A549 (cell line): ENCODE measurements around the gene AFAP1. TPM values are rescaled to one million over a fixed set of nuclear protein-coding genes. Genes with fewer than 3 reads are reported as not detected.

ENCODE experiments used
- ATAC-seq, 2 experiments: fragments of 200-7000 bp in 1 of 2; fragments of >200 bp in 1 of 2; cut with Nextera tagmentation in 1 of 2; cut with Tn5 transposase in 1 of 2; 3 replicates each; pipeline versions ENCODE4 v1.8.0 to v1.9.1; 2018 to 2020; ENCODE audit warnings: mild to moderate bottlenecking in 1 of 2, moderate library complexity in 1 of 2
- CTCF ChIA-PET: fragments of 300-600 bp; sonication (Branson Sonifier 250); formaldehyde crosslinking; extraction: SDS; loops from one replicate; lab custom pipeline; 2021; ENCODE audit warnings: antibody characterized with exemption, inconsistent platforms; lab: Yijun Ruan, JAX
- POLR2A ChIA-PET: fragments of 350-600 bp; formaldehyde crosslinking; extraction: SDS; loops from one replicate; lab custom pipeline; 2021; ENCODE audit warnings: antibody characterized with exemption, inconsistent platforms; lab: Yijun Ruan, JAX
- DNase-seq, 2 experiments: peaks; one replicate each; pipeline versions ENCODE4 v3.0.0 to v3.0.0-alpha.2; 2011 to 2016; ENCODE audit warnings: low read depth in 1 of 2, low spot score in 1 of 2
- FAIRE-seq: peaks from 2 replicates; lab custom pipeline; 2011; peaks lifted over from hg19 to GRCh38; lab: Jason Lieb, UNC
- H3K27ac ChIP-seq, 2 experiments: fragments of >200 bp; sonication (Bioruptor Twin); formaldehyde crosslinking; 3 replicates each; pipeline ENCODE4 v1.5.1; 2016 to 2017
- H3K4me1 ChIP-seq: fragments of >200 bp; sonication (Bioruptor Twin); formaldehyde crosslinking; 3 replicates; pipeline ENCODE4 v1.6.1; 2016
- H3K4me2 ChIP-seq: fragments of >200 bp; sonication (Bioruptor Twin); formaldehyde crosslinking; 3 replicates; pipeline ENCODE4 v1.6.1; 2016
- H3K4me3 ChIP-seq: fragments of >200 bp; sonication (Bioruptor Twin); formaldehyde crosslinking; 3 replicates; pipeline ENCODE4 v1.5.1; 2016
- H3K9me3 ChIP-seq: fragments of >200 bp; sonication (Bioruptor Twin); formaldehyde crosslinking; 3 replicates; pipeline ENCODE4 v1.6.1; 2016
- ATOH8 ChIP-seq: fragments of 250-450 bp; sonication (Bioruptor Pico); IDR thresholded peaks from 2 replicates; pipeline ENCODE4 v1.5.0; 2020; ENCODE audit warnings: low read depth, mild to moderate bottlenecking, moderate library complexity
- CBX2 ChIP-seq: fragments of 200-600 bp; sonication (generic); IDR thresholded peaks from 2 replicates; pipeline ENCODE4 v1.6.1; 2016; ENCODE audit warnings: low read depth, mild to moderate bottlenecking, borderline replicate concordance
- CEBPB ChIP-seq, 2 experiments: fragments of >200 bp in 1 of 2; sonication (Bioruptor Twin) in 1 of 2; formaldehyde crosslinking in 1 of 2; IDR thresholded peaks; 2 replicates each; pipeline ENCODE4 v1.6.1; 2012 to 2016
- CHD2 ChIP-seq: fragments of 150-350 bp; IDR thresholded peaks from 2 replicates; pipeline ENCODE4 v1.6.1; 2014; ENCODE audit warnings: low read length; ENCODE audit not compliant: partially characterized antibody
- CHD4 ChIP-seq: fragments of 200-600 bp; sonication (generic); IDR thresholded peaks from 2 replicates; pipeline ENCODE4 v1.6.1; 2016; ENCODE audit warnings: antibody characterized with exemption, mild to moderate bottlenecking, borderline replicate concordance
- CTCF ChIP-seq: fragments of >200 bp; sonication (Bioruptor Twin); formaldehyde crosslinking; IDR thresholded peaks from 3 replicates; pipeline ENCODE4 v1.5.1; 2016
- E2F6 ChIP-seq: IDR thresholded peaks from 2 replicates; pipeline ENCODE4 v1.6.1; 2012; ENCODE audit warnings: low read depth, borderline replicate concordance
- EHF ChIP-seq: fragments of 250-450 bp; sonication (Bioruptor Pico); IDR thresholded peaks from 2 replicates; pipeline ENCODE4 v1.5.0; 2020; ENCODE audit warnings: mild to moderate bottlenecking
- ELK1 ChIP-seq: fragments of 150-350 bp; IDR thresholded peaks from 2 replicates; pipeline ENCODE4 v1.6.1; 2014; ENCODE audit warnings: low read depth, mild to moderate bottlenecking, low read length
- FOSL2 ChIP-seq, 2 experiments: fragments of 450-650 bp in 1 of 2; fragments of >200 bp in 1 of 2; sonication (Bioruptor Twin) in 1 of 2; formaldehyde crosslinking; IDR thresholded peaks; 2 replicates each; pipeline versions ENCODE4 v1.5.0 to v1.6.1; 2016 to 2020; ENCODE audit warnings: mild to moderate bottlenecking in 1 of 2, moderate library complexity in 1 of 2
- HDAC2 ChIP-seq: fragments of 200-600 bp; sonication (generic); IDR thresholded peaks from 2 replicates; pipeline ENCODE4 v1.6.1; 2016
- HMGXB4 ChIP-seq: fragments of 250-450 bp; sonication (Bioruptor Pico); IDR thresholded peaks from 2 replicates; pipeline ENCODE4 v1.5.0; 2021; ENCODE audit warnings: mild to moderate bottlenecking, moderate library complexity, borderline replicate concordance
- HOXA7 ChIP-seq: fragments of 250-450 bp; sonication (Bioruptor Pico); IDR thresholded peaks from 2 replicates; pipeline ENCODE4 v1.5.0; 2020; ENCODE audit warnings: mild to moderate bottlenecking, moderate library complexity
- HOXB13 ChIP-seq: fragments of 250-450 bp; sonication (Bioruptor Pico); IDR thresholded peaks from 2 replicates; pipeline ENCODE4 v1.5.0; 2020; ENCODE audit warnings: low read depth, mild to moderate bottlenecking, moderate library complexity
- HOXB5 ChIP-seq: fragments of 250-450 bp; sonication (Bioruptor Pico); IDR thresholded peaks from 2 replicates; pipeline ENCODE4 v1.5.0; 2020; ENCODE audit warnings: mild to moderate bottlenecking, moderate library complexity
- MAX ChIP-seq: IDR thresholded peaks from 2 replicates; pipeline ENCODE4 v1.6.1; 2012
- MAZ ChIP-seq: fragments of 150-350 bp; IDR thresholded peaks from 2 replicates; pipeline ENCODE4 v1.6.1; 2014; ENCODE audit warnings: antibody characterized with exemption, low read depth, low read length, borderline replicate concordance
- NPAS2 ChIP-seq: fragments of 250-450 bp; sonication (Bioruptor Pico); IDR thresholded peaks from 2 replicates; pipeline ENCODE4 v1.8.0; 2022; ENCODE audit warnings: mild to moderate bottlenecking, moderate library complexity, borderline replicate concordance
- NR3C1 ChIP-seq: fragments of >200 bp; sonication (Bioruptor Twin); formaldehyde crosslinking; IDR thresholded peaks from 3 replicates; pipeline ENCODE4 v1.6.1; 2017
- USF2 ChIP-seq: fragments of 450-650 bp; IDR thresholded peaks from 2 replicates; pipeline ENCODE4 v1.6.1; 2014; ENCODE audit warnings: antibody characterized with exemption
- ZNF302 ChIP-seq: fragments of 250-450 bp; sonication (Bioruptor Pico); IDR thresholded peaks from 2 replicates; pipeline ENCODE4 v1.9.0; 2021; ENCODE audit warnings: inconsistent platforms, mild to moderate bottlenecking, moderate library complexity
- WGBS: methylation state at CpG from one replicate; pipeline ENCODE4 v1.1.6; 2017; ENCODE audit errors: missing lambda C conversion rate; 5-methylcytosine and 5-hydroxymethylcytosine counted together
- polyA plus RNA-seq, 4 experiments: library from polyadenylated mRNA; depleted of rRNA in 3 of 4; stranded (reverse); fragments of >200 nt; fragmentation: RNase III in 1 of 4; extraction: RNeasy Plus Mini Kit Qiagen cat#74134 plus additional on column Dnase treatment in 1 of 4; gene quantifications; 2 replicates in 3 of 4; 3 replicates in 1 of 4; pipeline ENCODE4 v1.2.3, GENCODE V29; 2011 to 2017

Gene AFAP1
- polyA plus RNA-seq, 2 of the 4 experiments (the other 2 are of a cell fraction): 25.4 to 29.6 TPM

- ATAC-seq: no peak
- Histone ChIP-seq H3K4me2 (no peak overlapping the region), H3K27ac (peak overlapping the region in 1 of 2 experiments; percentile 88; a peak in 2 of 6 replicates), H3K4me3 (no peak overlapping the region)
- CTCF ChIA-PET: interaction anchor here (0.8 to 2.2 kb wide), 3 partner anchors 9 to 235 kb away, joined by 3 to 9 read pairs (median 3); no protein-coding TSS in a partner anchor
- TF ChIP-seq E2F6 (no peak), ATOH8 (CRISPR knock-in tag) (no peak), USF2 (peak; percentile 58)
- TF ChIP-seq, all 56 proteins: peak for 1
- Histone ChIP-seq H3K9me3 (no peaks in the 10 kb centered on the region), H3K4me1 (peaks cover 25% of the 10 kb centered on the region)
- FAIRE-seq (no peak), DNase-seq (no peak)
- 92% methylated on average over 6 of the region's 6 CpGs for WGBS
- POLR2A ChIA-PET: no interaction called here
These were observed 187.0 kb downstream of the AFAP1 start for GRCh38 chr4:7752649-7753048.

GRCh38 chr4:7750972-7751371 is 188.7 kb downstream of the AFAP1 start:
- Histone ChIP-seq H3K4me1 (peaks cover 25% of the 10 kb centered on the region), H3K4me2 (peak overlapping the region; percentile 65), H3K9me3 (no peaks in the 10 kb centered on the region), H3K27ac (peak overlapping the region; percentile 75 to 88; a peak in 5 of 6 replicates), H3K4me3 (no peak overlapping the region)
- ChIA-PET CTCF (interaction anchor here (1.0 to 1.2 kb wide), 2 partner anchors 11 to 237 kb away, joined by 3 read pairs; no protein-coding TSS in a partner anchor), POLR2A (no interaction called here)
- no peak for FAIRE-seq
- ATAC-seq: no peak
- TF ChIP-seq ZNF302 (CRISPR knock-in tag) (no peak), CHD4 (no peak), HDAC2 (no peak)
- no peak for DNase-seq

GRCh38 chr4:7750523-7750922 is 189.1 kb downstream of the AFAP1 start:
- H3K4me1 ChIP-seq: peaks cover 25% of the 10 kb centered on the region
- FAIRE-seq: no peak

GRCh38 chr4:7747566-7747965 is 192.1 kb downstream of the AFAP1 start:
- TF ChIP-seq HOXB5 (CRISPR knock-in tag) (no peak), NR3C1 (no peak), CHD2 (no peak), NPAS2 (CRISPR knock-in tag) (no peak), CTCF (no peak), MAX (no peak), CHD4 (no peak), HOXB13 (CRISPR knock-in tag) (no peak), EHF (CRISPR knock-in tag) (no peak), ELK1 (no peak), MAZ (no peak), HMGXB4 (CRISPR knock-in tag) (no peak), CBX2 (no peak), HOXA7 (CRISPR knock-in tag) (no peak), FOSL2 (IDR thresholded peaks at IDR 0.05) (no peak), FOSL2 (CRISPR knock-in tag; IDR thresholded peaks at IDR 0.05) (no peak)
- ATAC-seq (no peak), FAIRE-seq (no peak), DNase-seq (no peak)
- WGBS: 92% methylated on average over 11 of the region's 11 CpGs
- POLR2A ChIA-PET: no interaction called here
- CTCF ChIA-PET: no interaction called here
- Histone ChIP-seq H3K27ac (peak overlapping the region in 1 of 2 experiments; percentile 88; a peak in 3 of 6 replicates), H3K4me2 (no peak overlapping the region), H3K4me3 (no peak overlapping the region), H3K4me1 (peaks cover 25% of the 10 kb centered on the region), H3K9me3 (no peaks in the 10 kb centered on the region)

More at GRCh38 chr4:7750523-7750922, 189.1 kb downstream of the AFAP1 start:
- POLR2A ChIA-PET: no interaction called here
- no peak overlapping the region for H3K4me3 ChIP-seq
- no peak for ATAC-seq
- CTCF ChIA-PET: interaction anchor here (1.2 kb wide), 1 partner anchor 237 kb away, joined by 3 read pairs; no protein-coding TSS in a partner anchor
- 76% methylated on average over 6 of the region's 6 CpGs for WGBS
- peak overlapping the region; percentile 65 for H3K4me2 ChIP-seq
- peak overlapping the region; percentile 75 to 88 for H3K27ac ChIP-seq
- H3K9me3 ChIP-seq: no peaks in the 10 kb centered on the region
- no peak for DNase-seq
- TF ChIP-seq CEBPB (IDR thresholded peaks at IDR 0.05) (no peak), CHD2 (no peak), MAZ (no peak), HOXB5 (CRISPR knock-in tag) (no peak)
